ENCODE data around the gene CPT2.

Gene CPT2

GRCh38 chr1:53220171-53220961 is 23.7 kb downstream of the CPT2 start, which contains the start of gene CZIB:
Gene CZIB (minus strand): TSS chr1:53220634. CDS start chr1:53220575, 59 bp downstream.
- peak within 1 kb of the TSS; percentile 95 for H3K9ac ChIP-seq (ENCODE audit: low read length)
- H3K4me3 ChIP-seq (ENCODE audit: low read length) = peak within 1 kb of the TSS; percentile 91
- no peaks in the 10 kb centered on the region for H3K9me3 ChIP-seq (ENCODE audit: control insufficient read depth, low read length)
- DNase-seq (ENCODE audit: low read depth) = peak; percentile 96
- H3K27me3 ChIP-seq (replicated peaks; ENCODE audit: control insufficient read depth, insufficient read depth, low read length) = no peaks in the 10 kb centered on the region
- peaks cover 12% of the 10 kb centered on the region for H3K36me3 ChIP-seq (ENCODE audit: control insufficient read depth, insufficient read depth, low read length, severe bottlenecking)
- peaks cover 14% of the 10 kb centered on the region for H3K4me1 ChIP-seq (ENCODE audit: control insufficient read depth, insufficient read depth, low read length)

- no peaks in the 10 kb centered on the region for H3K9me3 ChIP-seq (ENCODE audit: control insufficient read depth, low read length)
- peak overlapping the region; percentile 95 for H3K9ac ChIP-seq (ENCODE audit: low read length)
- H3K36me3 ChIP-seq (ENCODE audit: control insufficient read depth, insufficient read depth, low read length, severe bottlenecking) = peaks cover 11% of the 10 kb centered on the region
- H3K4me1 ChIP-seq (ENCODE audit: control insufficient read depth, insufficient read depth, low read length) = peaks cover 14% of the 10 kb centered on the region
- H3K27me3 ChIP-seq (replicated peaks; ENCODE audit: control insufficient read depth, insufficient read depth, low read length) = no peaks in the 10 kb centered on the region
- DNase-seq (ENCODE audit: low read depth) = no peak
- peak overlapping the region; percentile 91 for H3K4me3 ChIP-seq (ENCODE audit: low read length)
These were observed 24.3 kb downstream of the CPT2 start for GRCh38 chr1:53220962-53221286.

- Histone ChIP-seq H3K36me3 (ENCODE audit: control insufficient read depth, insufficient read depth, low read length, severe bottlenecking) (peaks cover 30% of the 10 kb centered on the region), H3K9ac (ENCODE audit: low read length) (peak overlapping the region; percentile 99), H3K9me3 (ENCODE audit: control insufficient read depth, low read length) (no peaks in the 10 kb centered on the region), H3K27me3 (replicated peaks; ENCODE audit: control insufficient read depth, insufficient read depth, low read length) (no peaks in the 10 kb centered on the region), H3K4me3 (ENCODE audit: low read length) (peak overlapping the region; percentile 99), H3K4me1 (ENCODE audit: control insufficient read depth, insufficient read depth, low read length) (peaks cover 17% of the 10 kb centered on the region)
- DNase-seq (ENCODE audit: low read depth) = no peak
These were observed 41.0 kb downstream of the CPT2 start for GRCh38 chr1:53237638-53238037.

- Histone ChIP-seq H3K36me3 (ENCODE audit: control insufficient read depth, insufficient read depth, low read length, severe bottlenecking) (peaks cover 23% of the 10 kb centered on the region), H3K9ac (ENCODE audit: low read length) (peak within 1 kb of the TSS; percentile 99), H3K4me1 (ENCODE audit: control insufficient read depth, insufficient read depth, low read length) (peaks cover 17% of the 10 kb centered on the region), H3K27me3 (replicated peaks; ENCODE audit: control insufficient read depth, insufficient read depth, low read length) (no peaks in the 10 kb centered on the region), H3K9me3 (ENCODE audit: control insufficient read depth, low read length) (no peaks in the 10 kb centered on the region), H3K4me3 (ENCODE audit: low read length) (peak within 1 kb of the TSS; percentile 99)
- DNase-seq (ENCODE audit: low read depth) = peak; percentile 98
These were observed 41.9 kb downstream of the CPT2 start, which contains the start of gene MAGOH for GRCh38 chr1:53238197-53239155. Gene MAGOH (minus strand): TSS chr1:53238518. CDS start chr1:53238448, 70 bp downstream.

GRCh38 chr1:53241828-53242227 is 45.2 kb downstream of the CPT2 start:
- DNase-seq (ENCODE audit: low read depth) = no peak
- Histone ChIP-seq H3K9me3 (ENCODE audit: control insufficient read depth, low read length) (no peaks in the 10 kb centered on the region), H3K4me3 (ENCODE audit: low read length) (no peak overlapping the region), H3K4me1 (ENCODE audit: control insufficient read depth, insufficient read depth, low read length) (peaks cover 11% of the 10 kb centered on the region), H3K36me3 (ENCODE audit: control insufficient read depth, insufficient read depth, low read length, severe bottlenecking) (peaks cover 4% of the 10 kb centered on the region), H3K27me3 (replicated peaks; ENCODE audit: control insufficient read depth, insufficient read depth, low read length) (no peaks in the 10 kb centered on the region), H3K9ac (ENCODE audit: low read length) (no peak overlapping the region)

GRCh38 chr1:53242381-53242780 is 45.8 kb downstream of the CPT2 start:
- H3K27me3 ChIP-seq (replicated peaks; ENCODE audit: control insufficient read depth, insufficient read depth, low read length) = no peaks in the 10 kb centered on the region
- DNase-seq (ENCODE audit: low read depth) = no peak
- H3K9ac ChIP-seq (ENCODE audit: low read length) = no peak overlapping the region
- H3K9me3 ChIP-seq (ENCODE audit: control insufficient read depth, low read length) = no peaks in the 10 kb centered on the region
- no peak overlapping the region for H3K4me3 ChIP-seq (ENCODE audit: low read length)
- H3K36me3 ChIP-seq (ENCODE audit: control insufficient read depth, insufficient read depth, low read length, severe bottlenecking) = peaks cover 4% of the 10 kb centered on the region
- H3K4me1 ChIP-seq (ENCODE audit: control insufficient read depth, insufficient read depth, low read length) = peaks cover 6% of the 10 kb centered on the region

GRCh38 chr1:53244141-53244540 is 47.5 kb downstream of the CPT2 start:
- H3K27me3 ChIP-seq (replicated peaks; ENCODE audit: control insufficient read depth, insufficient read depth, low read length) = no peaks in the 10 kb centered on the region
- H3K9me3 ChIP-seq (ENCODE audit: control insufficient read depth, low read length) = no peaks in the 10 kb centered on the region
- no peak overlapping the region for H3K4me3 ChIP-seq (ENCODE audit: low read length)
- H3K36me3 ChIP-seq (ENCODE audit: control insufficient read depth, insufficient read depth, low read length, severe bottlenecking) = peaks cover 4% of the 10 kb centered on the region
- H3K4me1 ChIP-seq (ENCODE audit: control insufficient read depth, insufficient read depth, low read length) = peaks cover 2% of the 10 kb centered on the region
- no peak for DNase-seq (ENCODE audit: low read depth)
- H3K9ac ChIP-seq (ENCODE audit: low read length) = no peak overlapping the region

- Histone ChIP-seq H3K4me3 (ENCODE audit: low read length) (no peak overlapping the region), H3K36me3 (ENCODE audit: control insufficient read depth, insufficient read depth, low read length, severe bottlenecking) (peaks cover 4% of the 10 kb centered on the region), H3K9me3 (ENCODE audit: control insufficient read depth, low read length) (no peaks in the 10 kb centered on the region), H3K4me1 (ENCODE audit: control insufficient read depth, insufficient read depth, low read length) (no peaks in the 10 kb centered on the region), H3K9ac (ENCODE audit: low read length) (no peak overlapping the region), H3K27me3 (replicated peaks; ENCODE audit: control insufficient read depth, insufficient read depth, low read length) (no peaks in the 10 kb centered on the region)
- peak; percentile 59 for DNase-seq (ENCODE audit: low read depth)
These were observed 49.9 kb downstream of the CPT2 start for GRCh38 chr1:53246261-53247134.

GRCh38 chr1:53249706-53250105 is 53.1 kb downstream of the CPT2 start:
- H3K36me3 ChIP-seq (ENCODE audit: control insufficient read depth, insufficient read depth, low read length, severe bottlenecking) = peaks cover 4% of the 10 kb centered on the region
- no peaks in the 10 kb centered on the region for H3K27me3 ChIP-seq (replicated peaks; ENCODE audit: control insufficient read depth, insufficient read depth, low read length)
- H3K9ac ChIP-seq (ENCODE audit: low read length) = no peak overlapping the region
- H3K9me3 ChIP-seq (ENCODE audit: control insufficient read depth, low read length) = no peaks in the 10 kb centered on the region
- H3K4me1 ChIP-seq (ENCODE audit: control insufficient read depth, insufficient read depth, low read length) = peaks cover 13% of the 10 kb centered on the region
- no peak for DNase-seq (ENCODE audit: low read depth)
- H3K4me3 ChIP-seq (ENCODE audit: low read length) = no peak overlapping the region

- Histone ChIP-seq H3K4me3 (ENCODE audit: low read length) (no peak overlapping the region), H3K9me3 (ENCODE audit: control insufficient read depth, low read length) (no peaks in the 10 kb centered on the region), H3K9ac (ENCODE audit: low read length) (no peak overlapping the region), H3K36me3 (ENCODE audit: control insufficient read depth, insufficient read depth, low read length, severe bottlenecking) (peaks cover 4% of the 10 kb centered on the region), H3K27me3 (replicated peaks; ENCODE audit: control insufficient read depth, insufficient read depth, low read length) (no peaks in the 10 kb centered on the region), H3K4me1 (ENCODE audit: control insufficient read depth, insufficient read depth, low read length) (peaks cover 19% of the 10 kb centered on the region)
- no peak for DNase-seq (ENCODE audit: low read depth)
These were observed 53.7 kb downstream of the CPT2 start for GRCh38 chr1:53250325-53250724.

Data from adipocyte (in vitro differentiated cells).